HG03108 (cell line): Measurements from ENCODE around the gene PVALEF.
"Not testable (repeated sequence)": the region's sequence is repeated elsewhere in the genome, so short reads cannot be mapped to it uniquely, and the experiment has no call there.

ENCODE experiments used
- ATAC-seq: cut with Tn5 transposase; IDR thresholded peaks from one replicate; pipeline ENCODE4 v1.9.1; 2021; ENCODE audit warnings: moderate library complexity; ENCODE audit not compliant: unreplicated experiment

Gene PVALEF

GRCh38 chr17:81143717-81144422 is 21.4 kb upstream of the PVALEF start:
- no peak for ATAC-seq

DNA sequence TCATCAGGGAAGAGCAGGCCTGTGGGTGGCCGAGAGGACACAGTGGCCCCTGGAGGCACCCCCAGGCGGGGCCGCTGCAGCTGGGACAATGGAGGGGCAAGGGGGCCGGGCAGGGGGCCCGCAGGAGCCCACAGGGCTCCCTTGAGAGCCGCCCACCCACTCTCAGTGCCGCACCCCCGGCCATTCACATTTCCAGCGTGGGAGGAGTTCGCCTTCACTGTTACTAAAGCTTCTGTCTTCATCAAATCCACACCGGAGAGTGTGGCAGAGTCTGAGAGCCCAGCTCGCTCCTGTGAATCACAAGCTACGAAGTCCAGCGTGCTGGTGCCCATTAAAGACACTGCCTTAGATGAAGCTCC is 20.9 kb upstream of the PVALEF start:
- no peak for ATAC-seq

GRCh38 chr17:81146208-81146607 is 19.1 kb upstream of the PVALEF start:
- ATAC-seq, result not testable (repeated sequence)

- no peak for ATAC-seq
Observed at GRCh38 chr17:81147701-81148100, 17.6 kb upstream of the PVALEF start.

DNA sequence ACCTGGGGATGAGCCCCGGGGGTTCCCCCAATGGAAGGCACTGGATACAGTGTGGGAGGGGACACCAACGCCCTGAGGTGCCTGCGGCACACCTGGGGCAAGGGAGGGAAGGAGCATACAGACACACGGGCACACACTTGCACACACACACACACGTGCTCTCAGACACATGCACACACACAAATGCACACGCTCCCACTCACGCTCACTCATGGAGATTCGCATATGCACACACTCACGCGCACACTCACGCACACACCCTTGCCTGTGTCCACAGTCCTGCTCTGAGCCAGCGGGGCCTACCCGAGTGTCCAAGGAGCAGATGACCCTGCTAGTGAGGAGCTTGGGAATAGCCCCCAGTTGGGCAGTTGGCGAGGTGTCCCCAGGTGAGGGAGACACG is 16.7 kb upstream of the PVALEF start:
- ATAC-seq, result no peak

DNA sequence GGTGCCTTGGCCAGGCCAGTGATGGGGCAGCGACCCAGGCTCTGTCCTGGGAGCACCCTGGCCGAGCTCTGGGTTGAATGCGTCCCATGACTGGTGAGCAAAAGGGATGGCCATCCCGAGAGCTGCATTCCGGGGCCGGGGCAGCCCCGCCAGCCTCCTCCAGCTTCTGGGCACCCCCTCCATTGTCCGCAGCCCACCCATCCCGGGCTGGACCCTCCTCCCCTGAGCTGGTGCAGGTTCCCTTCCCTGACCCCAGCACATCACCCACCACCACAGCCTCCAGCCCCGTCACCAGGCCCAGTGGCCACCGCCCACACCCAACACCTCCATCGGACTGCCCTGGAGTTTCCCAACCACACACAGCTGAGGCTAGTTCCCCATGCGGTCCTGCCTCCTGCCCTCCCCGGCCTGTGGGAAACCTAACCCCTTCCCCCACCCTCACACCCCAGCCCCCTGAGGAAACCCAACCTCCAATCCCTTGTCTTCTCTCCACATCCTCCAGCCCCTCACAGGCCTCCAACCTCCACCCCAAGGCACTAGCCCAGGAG is 16.2 kb upstream of the PVALEF start:
- ATAC-seq, result no peak

GRCh38 chr17:81150377-81151077 is 14.8 kb upstream of the PVALEF start:
- no peak for ATAC-seq

- ATAC-seq, result no peak
Observed at GRCh38 chr17:81151278-81151677, 14.0 kb upstream of the PVALEF start.

- ATAC-seq, result no peak
Observed at GRCh38 chr17:81152288-81152828, 12.9 kb upstream of the PVALEF start.

GRCh38 chr17:81153340-81153803 is 11.9 kb upstream of the PVALEF start:
- no peak for ATAC-seq

- not testable (repeated sequence) for ATAC-seq
Observed at GRCh38 chr17:81154016-81154415, 11.3 kb upstream of the PVALEF start.

DNA sequence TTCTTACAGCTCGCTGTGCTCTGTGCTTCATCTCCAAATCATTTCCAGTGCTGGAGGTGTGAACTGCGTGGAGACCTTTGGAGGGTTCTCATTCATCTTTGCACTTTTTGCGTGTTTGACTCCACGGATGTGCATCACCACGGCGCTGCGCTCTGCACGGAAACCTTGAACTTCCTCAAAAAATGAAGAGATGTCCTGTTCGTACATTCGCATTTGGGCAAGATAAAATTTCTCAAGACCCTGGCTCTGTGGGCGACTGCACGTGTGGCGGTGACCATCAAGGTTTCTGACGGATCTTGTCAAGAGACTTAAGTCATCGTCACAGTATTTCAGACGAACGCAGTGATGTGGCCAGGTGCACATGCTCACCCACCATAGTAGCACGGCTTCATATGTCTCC is 10.3 kb upstream of the PVALEF start:
- no peak for ATAC-seq

DNA sequence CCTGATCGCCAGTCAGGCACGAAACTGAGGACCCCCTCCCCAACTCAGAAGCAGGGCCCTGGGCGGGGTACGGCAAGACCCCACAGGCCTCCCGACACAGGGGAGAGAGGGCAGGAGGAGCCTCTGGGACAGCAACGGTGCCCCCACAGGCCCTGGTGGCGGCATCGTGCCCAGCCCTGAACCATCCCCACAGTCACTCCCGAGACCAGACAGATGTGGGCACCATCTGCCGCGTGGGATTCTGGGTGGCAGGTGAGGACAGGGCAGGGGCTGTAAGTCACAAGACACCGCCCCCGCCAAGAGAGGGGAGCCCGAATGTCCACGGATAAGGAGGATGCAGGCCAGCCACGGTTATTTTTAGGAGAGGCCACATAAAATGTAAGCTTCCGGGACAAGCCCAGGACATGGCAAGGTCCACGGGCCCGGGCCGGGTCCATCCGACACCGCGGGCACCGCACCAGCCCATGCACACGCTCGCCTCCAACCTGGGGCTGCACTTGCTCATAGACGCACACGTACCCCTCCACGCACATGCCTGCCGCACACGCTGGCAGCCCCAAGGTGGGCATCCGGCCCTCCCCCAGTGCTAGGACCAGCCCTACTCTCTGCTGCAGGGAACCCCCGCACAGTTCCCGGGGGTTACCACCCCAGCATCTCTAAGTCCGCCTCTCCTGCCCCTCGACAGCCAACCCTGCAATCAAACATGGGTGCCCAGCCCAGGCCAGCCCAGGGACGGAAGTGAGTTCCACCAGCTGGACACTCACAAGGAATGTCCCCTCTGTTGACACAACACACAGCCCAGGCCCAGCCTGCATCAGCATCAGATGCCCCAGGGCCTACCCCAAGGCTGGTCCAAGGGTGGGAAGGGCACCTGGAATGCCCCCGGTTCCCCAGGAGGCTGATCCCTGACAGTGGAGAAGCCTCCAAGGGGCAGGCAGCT is 8.2 kb upstream of the PVALEF start:
- no peak for ATAC-seq

- no peak for ATAC-seq
Observed at GRCh38 chr17:81157848-81158687, 7.2 kb upstream of the PVALEF start.

GRCh38 chr17:81158688-81159590 is 6.4 kb upstream of the PVALEF start:
- no peak for ATAC-seq

DNA sequence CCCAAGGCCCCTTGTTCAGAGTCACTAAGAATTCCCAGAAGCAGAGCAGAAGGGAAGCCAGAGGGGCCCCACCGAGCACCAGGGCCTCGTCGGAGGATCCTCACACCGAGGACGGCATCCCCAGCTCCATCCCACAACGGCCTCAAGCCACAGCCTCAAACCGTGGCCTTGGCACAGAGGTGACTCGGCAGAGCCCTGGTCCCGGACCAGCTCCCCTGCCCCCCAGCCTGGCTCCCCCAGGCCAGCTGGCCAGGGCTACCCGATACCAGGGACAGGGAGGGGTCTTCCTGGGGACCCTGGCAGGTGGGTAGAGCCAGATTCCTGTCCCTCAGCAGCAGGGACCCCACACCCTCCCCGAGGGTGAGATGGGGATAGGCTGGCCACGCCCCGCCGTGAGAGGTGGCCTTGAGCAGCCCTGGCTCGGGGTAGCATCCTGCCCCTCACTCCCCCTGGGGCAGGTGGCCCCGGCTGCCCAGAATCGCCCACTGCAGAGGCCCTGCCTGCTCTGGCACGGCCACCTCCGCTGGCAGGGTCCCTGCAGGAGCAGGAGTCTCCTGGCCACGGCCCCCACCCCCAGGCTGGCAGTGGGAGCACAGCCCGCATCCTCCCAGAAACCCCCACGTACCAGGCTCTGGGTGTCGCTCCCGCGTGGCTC is 5.6 kb upstream of the PVALEF start:
- no peak for ATAC-seq

- ATAC-seq, result no peak
Observed at GRCh38 chr17:81160306-81160705, 5.0 kb upstream of the PVALEF start.

DNA sequence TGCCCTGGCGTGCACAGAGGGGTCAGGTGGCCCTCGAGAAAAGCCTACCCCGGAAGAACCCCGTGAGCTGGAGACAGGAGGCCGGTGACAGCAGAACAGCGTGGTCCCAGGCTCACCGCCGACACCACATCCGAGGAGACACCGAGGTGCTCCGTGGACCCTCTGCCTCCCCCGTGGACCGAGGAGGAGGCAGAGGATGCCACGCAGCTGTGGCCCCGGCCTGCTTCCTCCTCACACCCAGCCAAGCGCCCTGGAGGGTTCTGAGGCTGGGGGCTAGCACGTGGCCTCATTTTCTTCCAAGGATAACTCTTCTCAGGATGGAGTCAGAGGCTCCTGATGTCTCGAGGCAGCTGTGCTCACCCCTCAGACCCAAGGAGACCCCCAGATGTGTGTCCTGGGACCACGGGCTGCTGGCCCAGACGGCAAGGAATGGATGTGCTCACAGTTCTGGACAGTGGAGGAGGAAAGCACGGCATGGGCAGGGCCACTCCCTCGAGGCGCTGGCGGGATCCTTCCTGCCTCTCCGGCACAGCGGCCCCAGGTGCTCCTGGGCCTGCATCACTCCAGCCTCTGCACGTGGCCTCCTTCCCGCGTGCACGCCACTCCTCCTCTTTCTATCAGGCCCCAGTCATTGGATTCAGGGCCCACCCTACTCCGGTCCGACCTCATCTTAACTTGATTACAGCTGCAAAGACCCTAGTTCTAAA is 4.4 kb upstream of the PVALEF start:
- no peak for ATAC-seq
